Measurements from ENCODE around the gene DNAJB13. TPM values are rescaled to one million over a fixed set of nuclear protein-coding genes. Genes with fewer than 3 reads are reported as not detected.

Gene DNAJB13
- total RNA-seq, 1 experiment from 2014 or later, result not detected

DNA sequence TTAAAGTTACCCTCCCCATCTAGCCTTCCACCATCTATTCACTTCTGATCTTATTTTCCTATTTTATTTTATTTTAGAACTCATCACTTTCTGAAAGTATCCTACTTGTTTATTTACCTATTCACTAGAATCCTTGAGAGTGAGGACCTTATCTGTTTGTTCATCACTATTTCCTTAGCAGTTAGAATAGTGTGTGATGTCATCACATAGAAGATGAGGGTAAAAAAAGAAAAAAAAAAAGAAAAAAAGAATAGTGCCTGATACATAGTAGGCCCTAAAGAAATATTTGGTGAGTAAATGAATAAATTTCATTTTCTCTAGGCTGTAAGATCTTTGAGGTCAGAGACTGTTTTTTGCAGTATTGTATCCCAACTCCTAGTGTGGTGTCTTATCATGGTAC lies 37.4 kb upstream of the DNAJB13 start:
- H3K18ac ChIP-seq (ENCODE audit: insufficient read length, low read depth, low read length), result no peak overlapping the region
- no peak overlapping the region for H3T11ph ChIP-seq (ENCODE audit: low read length)
- H3K23ac ChIP-seq (ENCODE audit: insufficient read length, low read depth, low read length), result no peak overlapping the region
- no peak overlapping the region for H2AFZ ChIP-seq (ENCODE audit: low read length)
- no peak overlapping the region for H3K14ac ChIP-seq (ENCODE audit: insufficient read depth, low read length)
- H3K4me1 ChIP-seq (ENCODE audit: insufficient read depth, low read length), result no peaks in the 10 kb centered on the region
- no peak overlapping the region for H4K8ac ChIP-seq (replicated peaks; ENCODE audit: insufficient read length, low read depth, low read length)
- no peak overlapping the region for H2BK20ac ChIP-seq (ENCODE audit: low read depth, low read length, poor library complexity, severe bottlenecking)
- no peaks in the 10 kb centered on the region for H3K4me1 Mint-ChIP-seq
- no peak overlapping the region for H2BK12ac ChIP-seq (ENCODE audit: insufficient read length, low read depth, low read length)
- H3K23me2 ChIP-seq (ENCODE audit: insufficient read length, low read depth, low read length, poor library complexity, severe bottlenecking), result no peaks in the 10 kb centered on the region
- TF ChIP-seq, protein P1, sequence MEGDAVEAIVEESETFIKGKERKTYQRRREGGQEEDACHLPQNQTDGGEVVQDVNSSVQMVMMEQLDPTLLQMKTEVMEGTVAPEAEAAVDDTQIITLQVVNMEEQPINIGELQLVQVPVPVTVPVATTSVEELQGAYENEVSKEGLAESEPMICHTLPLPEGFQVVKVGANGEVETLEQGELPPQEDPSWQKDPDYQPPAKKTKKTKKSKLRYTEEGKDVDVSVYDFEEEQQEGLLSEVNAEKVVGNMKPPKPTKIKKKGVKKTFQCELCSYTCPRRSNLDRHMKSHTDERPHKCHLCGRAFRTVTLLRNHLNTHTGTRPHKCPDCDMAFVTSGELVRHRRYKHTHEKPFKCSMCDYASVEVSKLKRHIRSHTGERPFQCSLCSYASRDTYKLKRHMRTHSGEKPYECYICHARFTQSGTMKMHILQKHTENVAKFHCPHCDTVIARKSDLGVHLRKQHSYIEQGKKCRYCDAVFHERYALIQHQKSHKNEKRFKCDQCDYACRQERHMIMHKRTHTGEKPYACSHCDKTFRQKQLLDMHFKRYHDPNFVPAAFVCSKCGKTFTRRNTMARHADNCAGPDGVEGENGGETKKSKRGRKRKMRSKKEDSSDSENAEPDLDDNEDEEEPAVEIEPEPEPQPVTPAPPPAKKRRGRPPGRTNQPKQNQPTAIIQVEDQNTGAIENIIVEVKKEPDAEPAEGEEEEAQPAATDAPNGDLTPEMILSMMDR (conservative IDR thresholded peaks at IDR 0.05), result no peak
- H3K79me1 ChIP-seq (ENCODE audit: insufficient read depth, low read depth, low read length, poor library complexity, severe bottlenecking), result no peaks in the 10 kb centered on the region
- H3K27me3 ChIP-seq (ENCODE audit: insufficient read depth, low read length), result no peaks in the 10 kb centered on the region
- H3K9me3 ChIP-seq (ENCODE audit: control insufficient read depth, low read depth, low read length), result no peaks in the 10 kb centered on the region
- no peak overlapping the region for H3K27ac ChIP-seq (ENCODE audit: insufficient read length, low read depth, low read length)
- H3K9me3 Mint-ChIP-seq, result no peaks in the 10 kb centered on the region
- no peaks in the 10 kb centered on the region for H3K27me3 Mint-ChIP-seq (ENCODE audit: low read depth)
- H2BK15ac ChIP-seq (ENCODE audit: low read depth, low read length), result no peak overlapping the region
- H3K4me3 Mint-ChIP-seq, result no peak overlapping the region
- no peak overlapping the region for H4K5ac ChIP-seq (ENCODE audit: insufficient read length, low read depth, low read length)
- no peak overlapping the region for H4K91ac ChIP-seq (ENCODE audit: insufficient read length, low read depth, low read length)
- H3K4me2 ChIP-seq (ENCODE audit: insufficient read depth, insufficient read length, low read length), result no peak overlapping the region
- no peak overlapping the region for H2AK5ac ChIP-seq (ENCODE audit: insufficient read length, low read length)
- no peak overlapping the region for H2BK120ac ChIP-seq (ENCODE audit: low read depth, low read length, poor library complexity, severe bottlenecking)
- H3K79me2 ChIP-seq (ENCODE audit: insufficient read depth, low read length), result no peaks in the 10 kb centered on the region
- H3K36me3 Mint-ChIP-seq (ENCODE audit: insufficient read depth in 1 of 3, low read depth in 3 of 3), result peaks cover 10 to 38% (median 31%) of the 10 kb centered on the region in 3 experiments; a peak in 6 of 7 replicates
- H4K20me1 ChIP-seq (ENCODE audit: control insufficient read depth, insufficient read depth, insufficient read length), result no peaks in the 10 kb centered on the region
- H2BK5ac ChIP-seq (ENCODE audit: insufficient read length, low read length), result no peak overlapping the region
- H3K27ac Mint-ChIP-seq, result no peak overlapping the region
- no peak overlapping the region for H3K56ac ChIP-seq (ENCODE audit: insufficient read length, low read depth, low read length)
- no peak overlapping the region for H3K9ac ChIP-seq (ENCODE audit: extremely low read depth, insufficient read length, low read length)
- no peak overlapping the region for H3K4ac ChIP-seq (ENCODE audit: low read depth, low read length)
- no peak for DNase-seq

All from H9 (cell line).